HCT116 (cell line): Measurements from ENCODE around the gene DUSP2.

ENCODE experiments used
- ATF3 ChIP-seq: IDR thresholded peaks from 2 replicates; pipeline ENCODE4 v1.6.1; 2012
- CEBPB ChIP-seq: IDR thresholded peaks from 2 replicates; pipeline ENCODE4 v1.6.1; 2012; ENCODE audit warnings: low read depth
- CTCF ChIP-seq, 3 experiments: fragments of 200-600 bp in 1 of 3; sonication (generic) in 1 of 3; IDR thresholded peaks in 2 of 3; conservative IDR thresholded peaks in 1 of 3; 2 replicates each; pipeline ENCODE4 v1.5.1; 2012 to 2017; ENCODE audit warnings: low read depth in 2 of 3, low read length in 2 of 3, antibody characterized with exemption in 1 of 3, borderline replicate concordance in 1 of 3, control low read depth in 1 of 3, mild to moderate bottlenecking in 1 of 3, mixed read lengths in 1 of 3, mixed run types in 1 of 3, moderate library complexity in 1 of 3; ENCODE audit not compliant: insufficient read depth in 1 of 3
- EGR1 ChIP-seq: IDR thresholded peaks from 2 replicates; pipeline ENCODE4 v1.6.1; 2012; ENCODE audit warnings: low read depth
- JUND ChIP-seq: IDR thresholded peaks from 2 replicates; pipeline ENCODE4 v1.6.1; 2012
- MAX ChIP-seq: IDR thresholded peaks from 2 replicates; pipeline ENCODE4 v1.6.1; 2012
- POLR2A ChIP-seq: IDR thresholded peaks from 2 replicates; pipeline ENCODE4 v1.7.0; 2011; ENCODE audit warnings: borderline replicate concordance; ENCODE audit not compliant: insufficient read depth, insufficient read length; ENCODE audit errors: extremely low read depth
- RAD21 ChIP-seq: IDR thresholded peaks from 2 replicates; pipeline ENCODE4 v1.6.1; 2012; ENCODE audit warnings: low read depth, mild to moderate bottlenecking
- ZNF274 ChIP-seq: fragments of 200-500 bp; sonication (Bioruptor generic); IDR thresholded peaks from 2 replicates; pipeline ENCODE4 v1.6.1; 2014; ENCODE audit warnings: mild to moderate bottlenecking, low read depth, low read length, inconsistent platforms

- TF ChIP-seq CTCF (IDR thresholded peaks at IDR 0.05 in 2 of 3, conservative IDR thresholded peaks at IDR 0.05 in 1 of 3; ENCODE audit: borderline replicate concordance in 1 of 3, insufficient read depth in 1 of 3, low read depth in 2 of 3, low read length in 2 of 3) (no peak), POLR2A (no peak), ZNF274 (no peak), EGR1 (no peak), RAD21 (no peak), JUND (no peak), ATF3 (no peak), CEBPB (no peak), MAX (no peak)
Measured at GRCh38 chr2:96156926-96157648, 11.8 kb upstream of the DUSP2 start.
